ENCODE data around the gene OBSL1. TPM values are rescaled to one million over a fixed set of nuclear protein-coding genes. Genes with fewer than 3 reads are reported as not detected.

The OBSL1 gene
- total RNA-seq, 1 donor = 0.52 TPM

GRCh38 chr2:219575566-219576504 is 4.5 kb upstream of the OBSL1 start:
- no peaks in the 10 kb centered on the region for H3K9me3 ChIP-seq (ENCODE audit: low read depth, low read length)
- H3K27me3 ChIP-seq (ENCODE audit: insufficient read depth, low read length) = peaks cover 18% of the 10 kb centered on the region
- H3K4me3 ChIP-seq (ENCODE audit: low read length) = no peak overlapping the region
- H3K4me1 ChIP-seq (ENCODE audit: insufficient read depth, low read length) = peaks cover 9% of the 10 kb centered on the region

GRCh38 chr2:219574484-219575311 is 3.4 kb upstream of the OBSL1 start:
- peaks cover 25% of the 10 kb centered on the region for H3K27me3 ChIP-seq (ENCODE audit: insufficient read depth, low read length)
- H3K4me1 ChIP-seq (ENCODE audit: insufficient read depth, low read length) = peaks cover 9% of the 10 kb centered on the region
- no peaks in the 10 kb centered on the region for H3K9me3 ChIP-seq (ENCODE audit: low read depth, low read length)
- no peak overlapping the region for H3K4me3 ChIP-seq (ENCODE audit: low read length)

- peaks cover 33% of the 10 kb centered on the region for H3K27me3 ChIP-seq (ENCODE audit: insufficient read depth, low read length)
- no peaks in the 10 kb centered on the region for H3K9me3 ChIP-seq (ENCODE audit: low read depth, low read length)
- H3K4me3 ChIP-seq (ENCODE audit: low read length) = no peak overlapping the region
- no peaks in the 10 kb centered on the region for H3K4me1 ChIP-seq (ENCODE audit: insufficient read depth, low read length)
Observed at GRCh38 chr2:219573166-219573565, 1.8 kb upstream of the OBSL1 start.

- H3K4me3 ChIP-seq (ENCODE audit: low read length) = no peak within 1 kb of the TSS
Observed at GRCh38 chr2:219572237-219573001, 1.1 kb upstream of the OBSL1 start, which contains the start of gene INHA. Gene INHA, plus strand, starts transcription at chr2:219572310. Its CDS starts 65 bp downstream, at chr2:219572375.

GRCh38 chr2:219570924-219571310 is 422 bp downstream of the OBSL1 start:
- Histone ChIP-seq H3K4me3 (ENCODE audit: low read length) (no peak overlapping the region), H3K9me3 (ENCODE audit: low read depth, low read length) (no peaks in the 10 kb centered on the region), H3K27me3 (ENCODE audit: insufficient read depth, low read length) (peaks cover 33% of the 10 kb centered on the region), H3K4me1 (ENCODE audit: insufficient read depth, low read length) (no peaks in the 10 kb centered on the region)

More at GRCh38 chr2:219572237-219573001, 1.1 kb upstream of the OBSL1 start, which contains the start of gene INHA:
- Histone ChIP-seq H3K9me3 (ENCODE audit: low read depth, low read length) (no peaks in the 10 kb centered on the region), H3K4me1 (ENCODE audit: insufficient read depth, low read length) (no peaks in the 10 kb centered on the region), H3K27me3 (ENCODE audit: insufficient read depth, low read length) (peaks cover 33% of the 10 kb centered on the region)

- no peaks in the 10 kb centered on the region for H3K9me3 ChIP-seq (ENCODE audit: low read depth, low read length)
- H3K27me3 ChIP-seq (ENCODE audit: insufficient read depth, low read length) = peaks cover 33% of the 10 kb centered on the region
- no peaks in the 10 kb centered on the region for H3K4me1 ChIP-seq (ENCODE audit: insufficient read depth, low read length)
- no peak overlapping the region for H3K4me3 ChIP-seq (ENCODE audit: low read length)
Observed at GRCh38 chr2:219570194-219570923, 980 bp downstream of the OBSL1 start.

GRCh38 chr2:219569635-219570034 is 1.7 kb downstream of the OBSL1 start:
- H3K4me1 ChIP-seq (ENCODE audit: insufficient read depth, low read length) = no peaks in the 10 kb centered on the region
- H3K4me3 ChIP-seq (ENCODE audit: low read length) = no peak overlapping the region
- peaks cover 33% of the 10 kb centered on the region for H3K27me3 ChIP-seq (ENCODE audit: insufficient read depth, low read length)
- H3K9me3 ChIP-seq (ENCODE audit: low read depth, low read length) = no peaks in the 10 kb centered on the region

GRCh38 chr2:219569041-219569440 is 2.3 kb downstream of the OBSL1 start:
- Histone ChIP-seq H3K27me3 (ENCODE audit: insufficient read depth, low read length) (peaks cover 33% of the 10 kb centered on the region), H3K4me1 (ENCODE audit: insufficient read depth, low read length) (no peaks in the 10 kb centered on the region), H3K9me3 (ENCODE audit: low read depth, low read length) (no peaks in the 10 kb centered on the region), H3K4me3 (ENCODE audit: low read length) (no peak overlapping the region)

GRCh38 chr2:219567791-219568361 is 3.5 kb downstream of the OBSL1 start:
- Histone ChIP-seq H3K9me3 (ENCODE audit: low read depth, low read length) (no peaks in the 10 kb centered on the region), H3K4me1 (ENCODE audit: insufficient read depth, low read length) (no peaks in the 10 kb centered on the region), H3K27me3 (ENCODE audit: insufficient read depth, low read length) (peaks cover 29% of the 10 kb centered on the region), H3K4me3 (ENCODE audit: low read length) (no peak overlapping the region)

- no peak overlapping the region for H3K4me3 ChIP-seq (ENCODE audit: low read length)
- H3K9me3 ChIP-seq (ENCODE audit: low read depth, low read length) = no peaks in the 10 kb centered on the region
- H3K4me1 ChIP-seq (ENCODE audit: insufficient read depth, low read length) = no peaks in the 10 kb centered on the region
- peaks cover 22% of the 10 kb centered on the region for H3K27me3 ChIP-seq (ENCODE audit: insufficient read depth, low read length)
Observed at GRCh38 chr2:219567131-219567530, 4.2 kb downstream of the OBSL1 start.

GRCh38 chr2:219566640-219567039 is 4.7 kb downstream of the OBSL1 start:
- Histone ChIP-seq H3K9me3 (ENCODE audit: low read depth, low read length) (no peaks in the 10 kb centered on the region), H3K27me3 (ENCODE audit: insufficient read depth, low read length) (peaks cover 17% of the 10 kb centered on the region), H3K4me1 (ENCODE audit: insufficient read depth, low read length) (no peaks in the 10 kb centered on the region), H3K4me3 (ENCODE audit: low read length) (no peak overlapping the region)

GRCh38 chr2:219565130-219566080 is 5.9 kb downstream of the OBSL1 start:
- Histone ChIP-seq H3K9me3 (ENCODE audit: low read depth, low read length) (no peaks in the 10 kb centered on the region), H3K4me3 (ENCODE audit: low read length) (no peak overlapping the region), H3K4me1 (ENCODE audit: insufficient read depth, low read length) (no peaks in the 10 kb centered on the region), H3K27me3 (ENCODE audit: insufficient read depth, low read length) (peaks cover 15% of the 10 kb centered on the region)
